Liver (tissue), 9 donors: ENCODE data around the gene TDRD5. TPM values are rescaled to one million over a fixed set of nuclear protein-coding genes. Genes with fewer than 3 reads are reported as not detected.

Experiments
- DNase-seq: peaks from one replicate; pipeline ENCODE4 v3.0.0-alpha.2; 2017; ENCODE audit warnings: low spot score
- H3K27ac ChIP-seq, 2 donors: one replicate each; pipeline ENCODE4 v1.7.0; 2013; ENCODE audit warnings: inconsistent platforms in 2 of 2, low read length in 2 of 2, control low read depth in 1 of 2, low read depth in 1 of 2, mild to moderate bottlenecking in 1 of 2
- H3K27me3 ChIP-seq, 4 donors: one replicate each; pipeline versions ENCODE4 v1.6.1 to v1.7.0; 2013; ENCODE audit warnings: low read length in 3 of 4, inconsistent platforms in 1 of 4, mild to moderate bottlenecking in 1 of 4, moderate library complexity in 1 of 4; ENCODE audit not compliant: control insufficient read depth in 4 of 4, insufficient read depth in 4 of 4
- H3K36me3 ChIP-seq, 4 donors: one replicate each; pipeline versions ENCODE4 v1.6.1 to v1.7.0; 2013; ENCODE audit warnings: low read length in 3 of 4, mild to moderate bottlenecking in 3 of 4, low read depth in 1 of 4, moderate library complexity in 1 of 4; ENCODE audit not compliant: control insufficient read depth in 4 of 4, insufficient read depth in 3 of 4
- H3K4me1 ChIP-seq, 4 donors: one replicate each; pipeline versions ENCODE4 v1.6.1 to v1.7.0; 2013; ENCODE audit warnings: low read length in 3 of 4, mild to moderate bottlenecking in 3 of 4, moderate library complexity in 1 of 4; ENCODE audit not compliant: control insufficient read depth in 4 of 4, insufficient read depth in 4 of 4
- H3K4me3 ChIP-seq, 3 donors: one replicate each; pipeline versions ENCODE4 v1.6.1 to v1.7.0; 2013; ENCODE audit warnings: low read length in 3 of 3, control low read depth in 1 of 3, low read depth in 1 of 3, mild to moderate bottlenecking in 1 of 3
- H3K9ac ChIP-seq, 2 donors: one replicate each; pipeline ENCODE4 v1.7.0; 2013; ENCODE audit warnings: low read length in 2 of 2, mild to moderate bottlenecking in 2 of 2, moderate library complexity in 2 of 2, control low read depth in 1 of 2, low read depth in 1 of 2
- H3K9me3 ChIP-seq, 4 donors: one replicate each; pipeline versions ENCODE4 v1.6.1 to v1.7.0; 2013; ENCODE audit warnings: low read length in 3 of 4; ENCODE audit not compliant: control insufficient read depth in 4 of 4
- ATF3 ChIP-seq: IDR thresholded peaks from 2 replicates; pipeline ENCODE4 v1.6.1; 2016; ENCODE audit warnings: antibody characterized with exemption
- CTCF ChIP-seq: fragments of 150-350 bp; IDR thresholded peaks from 2 replicates; pipeline ENCODE4 v1.5.1; 2017; ENCODE audit warnings: improper control_type of control experiment, low read depth, low read length; ENCODE audit not compliant: missing input control
- EGR1 ChIP-seq, 2 donors: IDR thresholded peaks; 2 replicates each; pipeline ENCODE4 v1.6.1; 2016 to 2018; ENCODE audit warnings: antibody characterized with exemption in 2 of 2, low read depth in 2 of 2
- FOXA1 ChIP-seq: IDR thresholded peaks from 2 replicates; pipeline ENCODE4 v1.6.1; 2016; ENCODE audit warnings: antibody characterized with exemption
- GABPA ChIP-seq, 2 donors: IDR thresholded peaks in 1 of 2; conservative IDR thresholded peaks in 1 of 2; 2 replicates each; pipeline ENCODE4 v1.6.1; 2016; ENCODE audit warnings: antibody characterized with exemption in 2 of 2, mild to moderate bottlenecking in 1 of 2, moderate library complexity in 1 of 2
- HNF4A ChIP-seq, 2 donors: conservative IDR thresholded peaks; 2 replicates each; pipeline ENCODE4 v1.6.1; 2016; ENCODE audit warnings: antibody characterized with exemption in 2 of 2, mild to moderate bottlenecking in 2 of 2
- HNF4G ChIP-seq: IDR thresholded peaks from 2 replicates; pipeline ENCODE4 v1.6.1; 2016; ENCODE audit warnings: antibody characterized with exemption
- JUND ChIP-seq, 2 donors: IDR thresholded peaks; 2 replicates each; pipeline ENCODE4 v1.6.1; 2016; ENCODE audit warnings: antibody characterized with exemption in 2 of 2
- MAX ChIP-seq: IDR thresholded peaks from 2 replicates; pipeline ENCODE4 v1.6.1; 2016; ENCODE audit warnings: antibody characterized with exemption
- NR2F2 ChIP-seq: IDR thresholded peaks from 2 replicates; pipeline ENCODE4 v1.6.1; 2016; ENCODE audit warnings: antibody characterized with exemption
- RAD21 ChIP-seq, 2 donors: IDR thresholded peaks; 2 replicates each; pipeline ENCODE4 v1.6.1; 2016; ENCODE audit warnings: antibody characterized with exemption in 2 of 2, mild to moderate bottlenecking in 2 of 2
- RXRA ChIP-seq, 2 donors: IDR thresholded peaks; 2 replicates each; pipeline ENCODE4 v1.6.1; 2017 to 2018; ENCODE audit warnings: antibody characterized with exemption in 2 of 2, mild to moderate bottlenecking in 1 of 2
- SP1 ChIP-seq: IDR thresholded peaks from 2 replicates; pipeline ENCODE4 v1.6.1; 2018; ENCODE audit warnings: antibody characterized with exemption, mild to moderate bottlenecking
- TAF1 ChIP-seq: conservative IDR thresholded peaks from 2 replicates; pipeline ENCODE4 v1.6.1; 2016; ENCODE audit warnings: antibody characterized with exemption, mild to moderate bottlenecking
- ZBTB33 ChIP-seq: IDR thresholded peaks from 2 replicates; pipeline ENCODE4 v1.6.1; 2016; ENCODE audit warnings: antibody characterized with exemption
- WGBS: extraction: QIAGEN DNeasy Blood & Tissue Kit; methylation state at CpG from one replicate; pipeline ENCODE4 v1.1.7; 2013; 5-methylcytosine and 5-hydroxymethylcytosine counted together
- polyA plus RNA-seq, 2 donors: library from polyadenylated mRNA; stranded (reverse) in 1 of 2; unstranded in 1 of 2; fragments of 200-250 nt in 1 of 2; fragments of >200 nt in 1 of 2; fragmentation: Nextera tagmentation in 1 of 2; extraction: Ambion mirVana in 1 of 2; gene quantifications; one replicate each; pipeline versions ENCODE4 v1.2.1 to v1.2.3, GENCODE V29; 2013 to 2015
- total RNA-seq, 2 donors: library from RNA; depleted of rRNA; stranded (reverse); fragments of >200 nt; gene quantifications; one replicate each; pipeline ENCODE4 v1.2.3, GENCODE V29; 2014
- donor health status: healthy.
- donor health status: healthy.
- donor health status: healthy.
- donor health status: healthy.
- donor health status: healthy.

Gene TDRD5
- total and polyA plus RNA-seq, 4 donors = not detected

- WGBS = 46% methylated on average over 5 of the region's 5 CpGs
- H3K9me3 ChIP-seq = peaks cover 3 to 7% (median 5%) of the 10 kb centered on the region in 4 donors
- no peak for DNase-seq
Measured at GRCh38 chr1:179709841-179710329, 118.3 kb downstream of the TDRD5 start.

GRCh38 chr1:179714159-179714558, 122.5 kb downstream of the TDRD5 start:
- TF ChIP-seq RXRA (IDR thresholded peaks at IDR 0.05) (no peak), SP1 (no peak), JUND (IDR thresholded peaks at IDR 0.05) (no peak), ATF3 (no peak), TAF1 (no peak), MAX (no peak)
- peaks cover 4 to 29% (median 17%) of the 10 kb centered on the region in 4 donors for H3K9me3 ChIP-seq
- no peaks in the 10 kb centered on the region for H3K36me3 ChIP-seq
- H3K4me1 ChIP-seq = no peaks in the 10 kb centered on the region
- WGBS = 88% methylated on average over 1 of the region's 1 CpG
- no peaks in the 10 kb centered on the region for H3K27me3 ChIP-seq
- no peak overlapping the region for H3K4me3 ChIP-seq
- H3K9ac ChIP-seq = no peak overlapping the region
- no peak overlapping the region for H3K27ac ChIP-seq
- DNase-seq = no peak

More at GRCh38 chr1:179709841-179710329, 118.3 kb downstream of the TDRD5 start:
- Histone ChIP-seq H3K27ac (no peak overlapping the region), H3K4me1 (peaks cover 0 to 5% (median 3%) of the 10 kb centered on the region in 4 donors), H3K36me3 (no peaks in the 10 kb centered on the region), H3K9ac (no peak overlapping the region), H3K27me3 (no peaks in the 10 kb centered on the region), H3K4me3 (no peak overlapping the region)
- TF ChIP-seq HNF4A (conservative IDR thresholded peaks at IDR 0.05) (no peak), EGR1 (IDR thresholded peaks at IDR 0.05; ENCODE audit: low read depth in 2 of 2) (no peak), ATF3 (no peak), SP1 (peak; percentile 51), FOXA1 (no peak), RAD21 (IDR thresholded peaks at IDR 0.05) (peak; percentile 15 to 32), TAF1 (no peak), ZBTB33 (no peak), GABPA (IDR thresholded peaks at IDR 0.05 in 1 of 2, conservative IDR thresholded peaks at IDR 0.05 in 1 of 2) (peak in 1 of 2 donors; percentile 24), CTCF (no peak), NR2F2 (peak; percentile 63), HNF4G (no peak), RXRA (IDR thresholded peaks at IDR 0.05) (peak; percentile 45 to 55)
